HG03060 (cell line): ENCODE data around the gene DDX60.
A peak's percentile ranks its signal among the peaks of the same experiment; 100 is the strongest.
"Not testable (repeated sequence)": the region's sequence is repeated elsewhere in the genome, so short reads cannot be mapped to it uniquely, and the experiment has no call there.

Experiments
- ATAC-seq: cut with Tn5 transposase; IDR thresholded peaks from one replicate; pipeline ENCODE4 v1.9.1; 2021; ENCODE audit warnings: low read depth, moderate number of reproducible peaks; ENCODE audit not compliant: unreplicated experiment

The DDX60 gene, protein sequence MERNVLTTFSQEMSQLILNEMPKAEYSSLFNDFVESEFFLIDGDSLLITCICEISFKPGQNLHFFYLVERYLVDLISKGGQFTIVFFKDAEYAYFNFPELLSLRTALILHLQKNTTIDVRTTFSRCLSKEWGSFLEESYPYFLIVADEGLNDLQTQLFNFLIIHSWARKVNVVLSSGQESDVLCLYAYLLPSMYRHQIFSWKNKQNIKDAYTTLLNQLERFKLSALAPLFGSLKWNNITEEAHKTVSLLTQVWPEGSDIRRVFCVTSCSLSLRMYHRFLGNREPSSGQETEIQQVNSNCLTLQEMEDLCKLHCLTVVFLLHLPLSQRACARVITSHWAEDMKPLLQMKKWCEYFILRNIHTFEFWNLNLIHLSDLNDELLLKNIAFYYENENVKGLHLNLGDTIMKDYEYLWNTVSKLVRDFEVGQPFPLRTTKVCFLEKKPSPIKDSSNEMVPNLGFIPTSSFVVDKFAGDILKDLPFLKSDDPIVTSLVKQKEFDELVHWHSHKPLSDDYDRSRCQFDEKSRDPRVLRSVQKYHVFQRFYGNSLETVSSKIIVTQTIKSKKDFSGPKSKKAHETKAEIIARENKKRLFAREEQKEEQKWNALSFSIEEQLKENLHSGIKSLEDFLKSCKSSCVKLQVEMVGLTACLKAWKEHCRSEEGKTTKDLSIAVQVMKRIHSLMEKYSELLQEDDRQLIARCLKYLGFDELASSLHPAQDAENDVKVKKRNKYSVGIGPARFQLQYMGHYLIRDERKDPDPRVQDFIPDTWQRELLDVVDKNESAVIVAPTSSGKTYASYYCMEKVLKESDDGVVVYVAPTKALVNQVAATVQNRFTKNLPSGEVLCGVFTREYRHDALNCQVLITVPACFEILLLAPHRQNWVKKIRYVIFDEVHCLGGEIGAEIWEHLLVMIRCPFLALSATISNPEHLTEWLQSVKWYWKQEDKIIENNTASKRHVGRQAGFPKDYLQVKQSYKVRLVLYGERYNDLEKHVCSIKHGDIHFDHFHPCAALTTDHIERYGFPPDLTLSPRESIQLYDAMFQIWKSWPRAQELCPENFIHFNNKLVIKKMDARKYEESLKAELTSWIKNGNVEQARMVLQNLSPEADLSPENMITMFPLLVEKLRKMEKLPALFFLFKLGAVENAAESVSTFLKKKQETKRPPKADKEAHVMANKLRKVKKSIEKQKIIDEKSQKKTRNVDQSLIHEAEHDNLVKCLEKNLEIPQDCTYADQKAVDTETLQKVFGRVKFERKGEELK (N-terminal part only)

DNA sequence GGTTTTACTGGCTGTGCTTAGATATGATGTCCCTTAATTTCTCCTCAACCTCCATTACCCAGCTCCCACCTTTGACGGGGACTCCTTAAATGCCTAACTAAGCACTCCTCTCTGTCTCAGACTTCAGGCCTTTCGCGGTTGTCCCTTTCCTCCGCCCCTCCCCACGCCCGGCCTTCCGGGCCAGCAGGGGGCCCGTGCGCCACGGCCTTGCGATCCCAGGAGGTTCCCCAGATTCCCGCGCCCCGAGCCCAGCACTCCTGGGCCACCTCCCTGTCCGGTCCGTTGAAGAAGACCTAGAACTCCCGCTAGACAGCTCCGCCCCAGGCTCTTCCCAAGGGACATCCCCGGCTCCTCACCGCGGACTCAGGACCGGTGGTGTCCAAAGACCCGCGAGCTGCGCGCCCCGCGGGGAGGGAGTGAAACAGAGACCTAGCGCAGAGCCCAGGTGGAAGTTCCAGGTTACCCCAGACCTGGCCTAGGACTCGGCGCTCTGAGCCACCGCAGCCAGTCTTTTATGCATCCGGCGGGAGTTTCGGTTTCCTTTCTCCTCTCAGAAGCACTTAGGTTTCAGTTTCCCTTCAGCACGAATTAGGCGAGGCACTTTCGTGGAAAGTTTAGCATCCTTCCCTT, at the start of gene DDX60:
Gene DDX60, minus strand, starts transcription at position 487 of the 630 bp plus-strand sequence. CDS start 7,493 bp downstream, outside the sequence.
- peak; percentile 96 for ATAC-seq

DNA sequence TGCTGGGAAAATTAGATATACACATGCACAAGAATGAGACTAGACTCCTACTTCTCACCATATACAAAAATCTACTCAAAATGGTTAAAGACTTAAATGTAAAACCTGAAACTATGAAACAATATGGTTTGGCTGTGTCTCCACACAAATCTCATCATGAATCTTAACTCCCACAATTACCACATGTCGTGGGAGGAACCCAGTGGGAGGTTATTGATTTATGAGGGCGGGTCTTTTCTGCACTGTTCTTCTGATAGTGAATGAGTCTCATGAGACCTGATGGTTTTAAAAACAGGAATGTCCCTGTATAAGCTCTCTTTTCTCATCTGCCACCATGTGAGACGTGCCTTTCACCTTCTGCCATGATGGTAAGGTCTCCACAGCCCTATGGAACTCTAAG, 48.5 kb upstream of the DDX60 start:
- ATAC-seq, result no peak

DNA sequence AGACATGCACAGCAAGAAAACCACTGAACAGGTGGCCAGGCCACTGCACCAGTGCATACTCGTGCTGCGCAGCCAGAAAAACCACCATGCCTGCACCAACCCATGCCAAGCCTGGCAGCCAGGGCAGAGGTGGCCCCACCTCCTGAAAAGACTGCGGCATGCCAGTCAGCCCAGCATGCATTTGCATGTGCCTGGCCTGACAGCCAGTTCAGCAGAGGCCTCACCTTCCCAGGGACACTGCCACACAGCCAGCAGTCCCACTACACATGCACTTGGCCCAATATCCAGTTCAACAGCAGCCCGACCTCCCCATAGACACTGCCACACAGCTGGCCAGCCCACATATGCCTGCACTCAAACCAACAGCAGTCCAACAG, 43.5 kb upstream of the DDX60 start:
- ATAC-seq, result no peak

DNA sequence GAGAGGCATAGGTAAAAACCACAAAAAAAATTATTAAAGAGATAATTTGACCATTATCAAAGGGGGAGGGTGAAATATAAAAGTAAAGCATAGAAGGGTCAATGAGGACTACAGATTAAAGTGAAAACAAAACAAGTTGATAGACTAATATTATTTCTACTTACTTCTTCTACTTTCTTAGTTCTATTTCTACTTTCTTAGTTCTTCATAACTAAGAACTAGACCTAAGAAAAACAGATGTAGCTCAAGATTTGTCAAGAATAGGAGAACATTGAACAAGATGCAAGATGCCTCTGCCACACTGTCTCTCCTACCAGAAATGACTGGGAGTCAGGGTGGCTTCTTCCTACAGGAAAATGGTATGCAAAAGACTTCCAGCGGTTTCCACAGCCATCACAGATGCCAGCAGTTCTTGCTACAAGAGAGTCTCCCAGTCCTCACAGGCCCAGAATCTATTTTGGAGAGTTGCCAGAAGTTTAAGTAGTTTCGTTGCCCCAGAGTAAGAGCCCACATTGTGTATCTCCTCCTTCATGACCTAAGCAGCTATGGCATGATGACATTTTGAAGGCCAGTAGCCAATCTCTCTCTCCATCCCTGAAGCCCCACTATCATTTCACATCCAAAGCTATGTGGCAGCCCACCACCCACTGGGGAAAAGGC, 42.9 kb upstream of the DDX60 start:
- no peak for ATAC-seq

DNA sequence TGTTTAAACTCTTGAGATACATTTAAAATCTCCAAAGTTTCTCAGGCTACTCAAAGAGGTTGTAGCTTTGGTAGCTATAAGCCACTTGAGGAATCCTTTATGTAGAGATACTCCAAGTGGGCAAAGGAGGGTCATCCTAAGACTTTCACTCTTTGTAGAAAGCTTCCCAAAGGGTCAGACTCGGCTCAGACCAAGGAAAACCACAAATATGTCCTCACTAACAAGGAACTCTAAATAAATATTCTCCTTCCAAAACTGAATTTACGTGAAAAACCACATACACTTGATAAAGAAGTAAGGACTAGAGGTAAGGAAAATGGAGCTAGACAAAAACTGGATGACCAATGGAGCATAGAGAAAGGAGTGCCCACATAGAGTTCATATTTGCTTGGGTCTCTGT, 41.7 kb upstream of the DDX60 start:
- no peak for ATAC-seq

DNA sequence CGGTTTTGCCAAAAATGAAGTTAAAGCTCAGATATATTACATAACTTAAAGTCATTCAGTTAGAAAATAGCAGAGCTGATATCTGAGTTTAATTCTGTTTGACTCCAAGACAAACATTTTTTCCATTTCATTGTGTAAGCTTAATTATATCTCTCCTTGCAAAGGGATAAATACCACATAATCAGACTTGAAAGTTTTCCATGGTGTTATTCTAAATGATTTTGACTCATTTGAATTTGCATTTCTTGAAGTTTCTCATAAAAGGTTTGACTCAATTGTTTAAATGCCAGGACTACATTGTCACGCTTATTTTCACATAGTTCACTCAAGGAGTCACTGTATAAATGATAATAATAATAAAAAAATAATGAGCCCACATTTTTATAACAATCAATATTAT, 39.4 kb upstream of the DDX60 start:
- ATAC-seq, result no peak

DNA sequence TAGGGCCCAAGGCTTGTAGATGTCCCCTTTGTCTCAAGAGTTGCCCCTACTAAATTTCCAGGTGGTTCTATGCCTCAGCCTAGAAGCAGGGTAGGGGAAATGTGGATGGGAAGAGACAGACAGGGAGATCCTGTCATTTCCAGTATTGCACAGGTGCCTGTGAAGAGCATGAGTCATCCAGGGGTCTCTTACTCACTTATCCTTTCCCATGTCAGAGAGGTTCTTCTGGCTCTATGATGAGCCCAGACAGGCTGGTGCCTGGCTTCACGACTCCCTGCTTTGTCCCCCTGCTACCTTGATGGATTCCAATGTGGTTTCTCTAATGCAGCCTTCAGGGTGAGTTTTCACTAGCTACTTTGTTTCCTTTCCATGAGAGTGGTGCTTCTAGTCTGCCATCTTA, 35.2 kb upstream of the DDX60 start:
- ATAC-seq, result no peak

DNA sequence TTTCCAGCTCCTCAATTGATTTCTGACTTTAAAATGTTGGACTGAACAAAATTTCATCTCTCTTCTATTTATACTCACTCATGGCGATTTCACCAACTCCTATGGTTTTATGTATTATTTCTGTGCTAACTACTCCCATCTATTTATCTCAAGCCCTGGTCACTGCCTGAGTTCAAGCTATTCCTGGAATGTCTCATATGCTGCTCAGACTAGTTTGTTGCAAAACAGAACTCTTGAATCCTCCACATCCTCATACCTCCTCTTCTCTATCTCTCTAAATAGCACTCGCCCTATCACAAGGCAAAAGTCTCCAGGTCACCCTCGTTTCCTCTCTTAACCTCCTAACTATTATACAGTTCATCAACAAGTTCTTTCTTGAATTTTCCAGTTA, 19.0 kb upstream of the DDX60 start:
- no peak for ATAC-seq

DNA sequence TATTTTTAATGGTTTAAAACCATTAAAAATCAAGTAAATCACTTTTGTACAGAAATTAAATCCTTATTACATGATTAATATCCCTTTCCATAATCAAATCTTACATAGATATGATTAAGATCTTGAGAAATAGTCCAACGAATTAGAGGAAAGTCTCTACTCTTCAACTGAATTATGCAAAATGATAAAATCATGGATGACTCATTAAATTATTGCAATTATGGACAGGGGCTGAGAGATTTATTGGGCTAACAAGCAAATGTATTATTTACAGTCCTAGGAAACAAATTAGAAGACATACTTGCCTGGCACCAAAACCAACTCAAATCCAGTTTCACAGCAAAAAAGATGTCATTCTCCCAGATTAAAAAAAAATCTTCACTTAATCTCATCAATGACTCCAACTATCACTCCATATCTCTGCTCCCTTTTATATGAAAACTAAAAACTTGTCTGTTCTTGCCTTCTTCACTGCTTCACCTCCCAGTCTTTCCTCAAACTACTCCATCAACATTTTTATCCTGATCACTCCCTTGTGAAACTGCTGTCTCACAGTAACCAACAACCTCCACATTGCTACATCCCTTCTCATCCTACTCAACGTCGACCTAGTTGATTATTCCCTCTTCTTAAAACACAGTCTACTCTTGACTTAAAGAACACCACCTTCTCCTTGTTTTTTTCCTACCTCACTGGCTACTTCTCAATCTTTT, 18.4 kb upstream of the DDX60 start:
- ATAC-seq, result no peak

DNA sequence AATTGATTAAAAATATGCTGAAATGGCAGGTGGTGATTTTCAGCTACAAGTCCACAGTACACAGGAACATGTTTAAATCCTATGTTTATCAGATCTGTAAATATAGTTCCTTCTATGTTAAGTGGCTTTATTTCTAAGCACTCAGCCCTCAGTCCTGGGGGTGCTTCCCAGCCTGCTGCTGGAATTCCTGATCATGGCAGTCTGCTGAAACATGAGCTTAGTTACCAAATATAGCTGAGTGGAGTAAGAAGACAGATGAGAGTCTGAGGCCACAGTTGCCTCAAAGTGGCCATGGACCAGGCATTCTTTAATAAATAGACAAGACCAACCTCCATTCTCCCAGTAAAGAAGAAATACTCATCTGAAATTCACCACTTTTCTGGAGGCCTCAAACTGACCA, 17.1 kb upstream of the DDX60 start:
- no peak for ATAC-seq

DNA sequence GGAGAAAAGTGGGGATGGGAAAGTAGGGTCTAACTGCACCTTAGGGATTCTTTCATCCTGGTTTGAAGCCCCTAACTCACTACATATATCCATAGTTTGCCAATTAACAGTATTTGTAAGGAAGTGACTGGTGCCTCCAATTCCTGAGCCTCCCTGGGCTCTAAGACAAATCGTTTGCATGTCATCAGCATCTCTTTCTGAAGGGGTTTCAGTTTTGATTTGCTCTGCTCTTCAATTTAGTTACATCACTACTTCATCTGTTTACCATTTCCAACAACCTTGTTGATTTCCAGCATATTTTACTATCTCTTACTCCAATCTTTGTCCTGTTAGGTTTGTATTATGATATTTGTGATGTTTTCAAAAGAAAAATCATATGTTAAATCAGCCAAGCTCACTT, 15.5 kb upstream of the DDX60 start:
- no peak for ATAC-seq

DNA sequence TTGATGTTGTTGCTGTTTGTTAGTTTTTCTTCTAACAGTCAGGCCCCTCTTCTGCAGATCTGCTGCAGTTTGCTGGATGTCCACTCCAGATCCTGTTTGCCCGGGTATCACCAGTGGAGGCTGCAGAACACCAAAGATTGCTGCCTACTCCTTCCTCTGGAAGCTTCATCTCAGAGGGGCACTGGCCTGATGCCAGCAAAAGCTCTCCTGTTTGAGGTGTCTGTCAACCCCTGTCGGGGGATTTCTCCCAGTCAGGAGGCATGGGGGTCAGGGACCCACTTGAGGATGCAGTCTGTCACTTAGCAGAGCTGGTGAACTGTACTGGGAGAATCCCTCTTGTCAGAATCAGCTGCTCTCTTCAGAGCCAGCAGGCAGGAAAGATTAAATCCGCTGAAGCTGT, 12.0 kb upstream of the DDX60 start:
- ATAC-seq, result not testable (repeated sequence)

DNA sequence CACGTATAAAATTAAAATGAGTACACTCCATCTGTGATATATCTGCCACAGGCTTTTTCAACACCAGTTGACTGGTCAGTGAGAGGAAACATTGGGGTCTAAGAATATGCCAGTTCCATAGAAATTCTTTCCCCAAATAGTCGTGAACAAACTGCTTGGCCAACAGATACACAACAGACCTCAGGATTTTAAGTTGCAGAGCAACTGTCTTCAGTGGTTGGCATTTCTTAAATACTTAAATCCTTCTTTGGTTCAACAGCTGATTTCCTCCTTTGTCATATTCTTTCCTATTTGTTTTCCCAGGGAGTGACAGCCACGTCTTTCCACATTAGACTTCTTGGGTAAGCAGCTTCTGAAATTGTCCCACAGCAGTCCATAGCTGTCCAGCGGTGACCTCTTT, 7.0 kb upstream of the DDX60 start:
- ATAC-seq, result no peak

DNA sequence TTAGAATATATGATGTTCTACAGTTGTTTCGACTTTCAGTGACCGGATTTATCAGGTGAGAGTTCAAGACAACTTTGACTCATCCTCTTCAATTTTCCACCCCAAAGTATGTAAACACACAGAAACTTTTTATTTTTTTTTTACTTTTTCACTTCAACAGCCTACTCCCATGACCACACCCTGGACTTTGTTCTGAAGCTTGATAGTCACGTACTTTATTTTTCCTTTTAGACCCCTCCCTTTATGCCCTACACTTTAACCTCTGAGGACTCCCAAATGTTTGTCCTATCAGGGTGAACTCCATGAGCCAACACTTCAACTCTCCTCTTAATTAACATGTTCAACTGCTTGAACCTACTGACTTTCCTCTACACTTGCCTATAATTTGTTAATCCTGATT, 2.5 kb upstream of the DDX60 start:
- no peak for ATAC-seq

DNA sequence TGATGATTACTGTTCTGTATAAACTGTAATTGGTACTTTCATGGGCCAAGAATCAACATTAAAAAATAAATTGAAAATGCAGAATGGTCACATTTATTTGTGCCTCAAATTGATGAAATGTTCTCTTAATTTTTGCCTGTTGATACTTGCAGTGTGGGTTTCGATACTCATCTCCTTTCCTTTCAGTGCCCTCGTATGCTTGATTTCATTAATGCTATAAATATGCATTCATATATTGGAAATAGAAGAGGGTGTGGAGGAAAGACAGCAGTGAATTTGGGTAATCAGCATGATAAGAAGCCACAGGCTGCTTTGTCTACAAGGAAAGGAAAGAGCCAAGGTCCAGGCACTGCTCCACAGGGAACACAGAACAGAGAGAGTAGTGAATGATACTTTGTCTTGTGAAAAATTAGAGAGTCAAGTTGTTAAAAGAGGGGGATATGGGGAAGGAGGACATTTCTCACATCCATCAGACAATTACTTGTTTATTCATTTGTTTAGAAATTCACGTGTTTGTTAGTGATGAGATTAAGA, 1.0 kb upstream of the DDX60 start:
- ATAC-seq, result no peak

DNA sequence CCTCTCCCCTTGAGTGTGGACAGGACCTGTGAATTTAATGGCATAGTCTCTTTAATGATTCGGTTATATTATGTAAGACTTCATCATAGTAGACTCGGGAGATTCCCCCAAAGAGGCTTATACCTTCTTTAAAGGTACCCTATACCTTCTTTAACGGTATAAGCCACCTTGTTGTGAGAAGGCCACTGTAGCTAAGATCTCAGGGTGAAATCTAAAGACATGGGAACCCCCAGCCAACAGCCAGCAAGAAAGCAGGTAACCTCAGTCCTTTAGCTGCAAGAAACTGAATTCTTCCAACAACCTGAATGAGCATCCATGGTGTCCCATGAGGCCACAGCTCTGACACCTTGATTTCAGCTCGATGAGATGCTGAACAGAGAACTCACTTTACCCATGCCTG, 931 bp downstream of the DDX60 start:
- no peak for ATAC-seq

DNA sequence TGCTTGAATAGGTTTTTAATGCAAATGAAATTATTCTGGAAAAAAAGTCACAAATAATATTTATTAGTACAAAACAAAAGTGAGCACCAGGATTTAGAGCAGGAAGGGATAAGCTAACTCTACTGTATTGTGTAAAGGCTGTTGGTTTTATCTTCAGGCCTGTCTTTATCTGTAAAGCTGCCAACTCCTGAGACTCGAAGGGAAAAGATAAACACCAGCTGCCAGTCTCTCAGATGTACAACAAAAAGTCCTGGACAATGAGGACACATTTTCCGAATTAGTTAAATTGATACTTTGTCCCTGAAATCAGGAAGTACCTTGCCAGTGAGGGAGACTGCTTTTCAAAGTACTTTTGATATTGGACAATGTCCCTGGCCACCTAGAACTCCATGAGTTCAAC, 8.8 kb downstream of the DDX60 start:
- no peak for ATAC-seq

DNA sequence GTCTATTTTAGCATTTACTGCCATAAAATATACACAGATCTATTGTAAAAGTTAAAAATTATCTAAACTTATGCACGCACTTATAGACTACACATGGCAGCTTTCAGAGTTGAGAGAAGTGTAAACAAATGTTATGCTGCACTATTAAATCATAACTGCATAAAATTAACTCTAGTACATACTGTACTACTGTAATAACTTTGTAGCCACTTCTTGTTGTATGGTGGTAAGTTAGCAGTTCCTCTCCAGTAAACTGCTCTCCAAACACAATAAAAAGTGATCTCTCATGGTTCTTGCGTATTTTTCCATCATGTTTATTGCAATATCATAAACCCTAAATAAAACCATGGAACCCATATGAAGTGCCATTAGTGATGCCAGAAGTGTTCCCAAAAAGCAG, 9.6 kb downstream of the DDX60 start:
- ATAC-seq, result no peak

DNA sequence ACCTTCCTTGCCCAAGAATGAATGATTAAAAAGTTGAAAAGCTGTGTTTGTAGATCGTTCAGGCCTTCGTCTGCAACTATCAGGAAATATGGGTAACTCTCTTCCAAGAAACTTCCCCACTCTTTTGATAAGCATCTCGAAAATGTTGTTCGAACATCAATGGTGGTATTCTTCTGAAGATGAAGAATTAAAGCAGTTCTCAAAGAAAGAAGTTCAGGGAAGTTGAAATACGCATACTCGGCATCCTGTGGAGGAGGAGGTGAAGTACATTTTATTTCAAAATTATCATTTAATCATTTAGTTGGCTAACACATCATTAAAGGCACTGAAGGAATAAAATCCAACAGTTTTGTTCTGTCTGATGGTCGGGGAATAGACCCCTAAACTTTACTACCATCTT, 12.1 kb downstream of the DDX60 start:
- no peak for ATAC-seq
